NK-92 (cell line): ENCODE data around the gene ZNF667.

Experiments used
- DNase-seq: peaks from one replicate; lab custom pipeline; 2025; ENCODE audit not compliant: unreplicated experiment; lab: John Stamatoyannopoulos, UW

The ZNF667 gene

GRCh38 chr19:56393119-56394012 lies 83.8 kb downstream of the ZNF667 start, which contains the start of gene ZNF582:
Gene ZNF582 (minus strand): TSS chr19:56393534. CDS start chr19:56391752, 1,782 bp downstream.
- peak; percentile 36 for DNase-seq
